DOHH2 (cell line): ENCODE data around the gene PCDHB12.

Experiments used
- H3F3A ChIP-seq: fragments of 200-600 bp; sonication (generic), shearing (Covaris generic); 2 replicates; pipeline ENCODE4 v1.6.0; 2016; ENCODE audit warnings: antibody characterized with exemption, mild to moderate bottlenecking; ENCODE audit not compliant: control insufficient read depth, insufficient read depth
- H3K27ac ChIP-seq: fragments of 200-600 bp; sonication (generic); 2 replicates; pipeline ENCODE4 v1.5.1; 2014; ENCODE audit warnings: low read depth, mild to moderate bottlenecking, low read length, moderate library complexity
- H3K27me3 ChIP-seq: fragments of 200-600 bp; sonication (generic); 2 replicates; pipeline ENCODE4 v1.6.1; 2014; ENCODE audit warnings: mild to moderate bottlenecking, low read length, mixed read lengths; ENCODE audit not compliant: control insufficient read depth
- H3K36me3 ChIP-seq: fragments of 200-600 bp; sonication (generic); 2 replicates; pipeline ENCODE4 v1.6.1; 2014; ENCODE audit warnings: mild to moderate bottlenecking, low read length, moderate library complexity, mixed read lengths; ENCODE audit not compliant: control insufficient read depth
- H3K4me1 ChIP-seq: fragments of 200-600 bp; sonication (generic); 2 replicates; pipeline ENCODE4 v1.6.1; 2014; ENCODE audit warnings: mild to moderate bottlenecking, low read length, mixed read lengths; ENCODE audit not compliant: control insufficient read depth
- H3K4me2 ChIP-seq: fragments of 200-600 bp; sonication (generic); 2 replicates; pipeline ENCODE4 v1.6.0; 2014; ENCODE audit warnings: mild to moderate bottlenecking, low read length, moderate library complexity
- H3K4me3 ChIP-seq: fragments of 200-600 bp; sonication (generic); 2 replicates; pipeline ENCODE4 v1.5.1; 2014; ENCODE audit warnings: mild to moderate bottlenecking, low read length, mixed read lengths
- H3K79me2 ChIP-seq: fragments of 200-600 bp; sonication (generic); 2 replicates; pipeline ENCODE4 v1.6.1; 2014; ENCODE audit warnings: mild to moderate bottlenecking, low read length, mixed read lengths; ENCODE audit not compliant: control insufficient read depth
- H3K9me2 ChIP-seq: fragments of 200-600 bp; sonication (generic); replicated peaks from 2 replicates; pipeline ENCODE4 v1.6.1; 2014; ENCODE audit warnings: mild to moderate bottlenecking, low read length, mixed read lengths; ENCODE audit not compliant: control insufficient read depth
- H3K9me3 ChIP-seq: fragments of 200-600 bp; sonication (generic); 2 replicates; pipeline ENCODE4 v1.6.1; 2014; ENCODE audit warnings: antibody characterized with exemption, low read length, mixed read lengths; ENCODE audit not compliant: control insufficient read depth, insufficient read depth
- H4K20me1 ChIP-seq: fragments of 200-600 bp; sonication (generic); 2 replicates; pipeline ENCODE4 v1.6.0; 2014; ENCODE audit warnings: low read depth, mild to moderate bottlenecking, antibody characterized with exemption, low read length, moderate library complexity; ENCODE audit not compliant: control insufficient read depth, insufficient read depth
- CTCF ChIP-seq: fragments of 200-600 bp; sonication (generic); IDR thresholded peaks from one replicate; pipeline ENCODE4 v1.5.1; 2014; ENCODE audit warnings: antibody characterized with exemption, mild to moderate bottlenecking, low read depth, low read length; ENCODE audit not compliant: poor library complexity, severe bottlenecking
- EZH2phosphoT487 ChIP-seq: fragments of 200-600 bp; sonication (generic); IDR thresholded peaks from 2 replicates; pipeline ENCODE4 v1.6.1; 2017; ENCODE audit warnings: borderline replicate concordance, mild to moderate bottlenecking, antibody characterized with exemption, low read length, moderate library complexity, mixed read lengths

Gene PCDHB12

GRCh38 chr5:141260458-141261237 lies 52.1 kb downstream of the PCDHB12 start:
- no peak overlapping the region for H3K4me2 ChIP-seq
- H3K4me3 ChIP-seq, result no peak overlapping the region
- H3F3A ChIP-seq, result no peaks in the 10 kb centered on the region
- no peaks in the 10 kb centered on the region for H3K27me3 ChIP-seq
- TF ChIP-seq EZH2phosphoT487 (no peak), CTCF (no peak)
- no peak overlapping the region for H3K27ac ChIP-seq
- no peaks in the 10 kb centered on the region for H3K4me1 ChIP-seq
- no peaks in the 10 kb centered on the region for H4K20me1 ChIP-seq
- peaks cover 37% of the 10 kb centered on the region for H3K9me3 ChIP-seq
- no peaks in the 10 kb centered on the region for H3K79me2 ChIP-seq
- no peaks in the 10 kb centered on the region for H3K9me2 ChIP-seq
- H3K36me3 ChIP-seq, result no peaks in the 10 kb centered on the region

GRCh38 chr5:141261238-141261546 lies 52.7 kb downstream of the PCDHB12 start:
- no peaks in the 10 kb centered on the region for H3F3A ChIP-seq
- no peaks in the 10 kb centered on the region for H4K20me1 ChIP-seq
- no peaks in the 10 kb centered on the region for H3K36me3 ChIP-seq
- no peak overlapping the region for H3K27ac ChIP-seq
- no peak overlapping the region for H3K4me3 ChIP-seq
- no peaks in the 10 kb centered on the region for H3K9me2 ChIP-seq
- no peaks in the 10 kb centered on the region for H3K4me1 ChIP-seq
- no peak for TF ChIP-seq EZH2phosphoT487
- no peak for TF ChIP-seq CTCF
- H3K79me2 ChIP-seq, result no peaks in the 10 kb centered on the region
- peaks cover 36% of the 10 kb centered on the region for H3K9me3 ChIP-seq
- H3K4me2 ChIP-seq, result no peak overlapping the region
- no peaks in the 10 kb centered on the region for H3K27me3 ChIP-seq
